Uterus (tissue), 4 donors: Measurements from ENCODE around the gene KCNA3. TPM values are rescaled to one million over a fixed set of nuclear protein-coding genes. Genes with fewer than 3 reads are reported as not detected.

Source experiments
- DNase-seq, 2 donors: peaks; one replicate each; pipeline ENCODE4 v3.0.0-alpha.2; 2019 to 2020
- H3K27ac ChIP-seq, 2 donors: fragments of 200-600 bp; sonication (generic); 1 replicate in 1 of 2; 2 replicates in 1 of 2; pipeline ENCODE4 v1.5.1; 2016 to 2018
- H3K27me3 ChIP-seq, 2 donors: fragments of 200-600 bp; sonication (generic); one replicate each; pipeline ENCODE4 v1.5.1; 2018 to 2019; ENCODE audit warnings: control low read depth in 1 of 2
- H3K36me3 ChIP-seq, 2 donors: fragments of 200-600 bp; sonication (generic); one replicate each; pipeline ENCODE4 v1.5.1; 2019; ENCODE audit warnings: control low read depth in 1 of 2
- H3K4me1 ChIP-seq, 2 donors: fragments of 200-600 bp; sonication (generic); one replicate each; pipeline ENCODE4 v1.5.1; 2018 to 2019; ENCODE audit warnings: control low read depth in 1 of 2
- H3K4me3 ChIP-seq, 2 donors: fragments of 200-600 bp; sonication (generic); 1 replicate in 1 of 2; 2 replicates in 1 of 2; pipeline ENCODE4 v1.5.1; 2018 to 2019; ENCODE audit warnings: mild to moderate bottlenecking in 1 of 2
- H3K9me3 ChIP-seq, 2 donors: fragments of 200-600 bp; sonication (generic); one replicate each; pipeline ENCODE4 v1.5.1; 2019; ENCODE audit warnings: control low read depth in 1 of 2
- POLR2A ChIP-seq, 2 donors: fragments of 450-650 bp; IDR thresholded peaks; one replicate each; pipeline ENCODE4 v1.6.1; 2016; ENCODE audit warnings: antibody characterized with exemption in 2 of 2, mild to moderate bottlenecking in 1 of 2, moderate library complexity in 1 of 2
- intact Hi-C: fragments of 100-400 bp; cut with DNase I; formaldehyde crosslinking; loops from one replicate; pipeline ENCODE4 v1.15.1; 2023; ENCODE audit warnings: low total_unique reads
- total RNA-seq, 4 donors: library from RNA; depleted of rRNA in 3 of 4; stranded (reverse); fragments of >200 nt in 3 of 4; gene quantifications; one replicate each; pipeline versions ENCODE4 v1.1.0 to v1.2.4, GENCODE V29; 2014 to 2023
- TF ChIP-seq, protein P1 (sequence below), 4 experiments: fragments of 200-600 bp in 2 of 4; fragments of 450-650 bp in 2 of 4; sonication (generic) in 2 of 4; IDR thresholded peaks; one replicate each; pipeline ENCODE4 v1.5.1; 2016 to 2019; ENCODE audit warnings: antibody characterized with exemption in 4 of 4, mild to moderate bottlenecking in 2 of 4, moderate library complexity in 1 of 4
- donor health status: DM: yes; HTN: yes; CAD: no.

The KCNA3 gene
- total RNA-seq: 1 to 10 TPM; 1.3 to 5.6 (median 2.0) TPM

DNA sequence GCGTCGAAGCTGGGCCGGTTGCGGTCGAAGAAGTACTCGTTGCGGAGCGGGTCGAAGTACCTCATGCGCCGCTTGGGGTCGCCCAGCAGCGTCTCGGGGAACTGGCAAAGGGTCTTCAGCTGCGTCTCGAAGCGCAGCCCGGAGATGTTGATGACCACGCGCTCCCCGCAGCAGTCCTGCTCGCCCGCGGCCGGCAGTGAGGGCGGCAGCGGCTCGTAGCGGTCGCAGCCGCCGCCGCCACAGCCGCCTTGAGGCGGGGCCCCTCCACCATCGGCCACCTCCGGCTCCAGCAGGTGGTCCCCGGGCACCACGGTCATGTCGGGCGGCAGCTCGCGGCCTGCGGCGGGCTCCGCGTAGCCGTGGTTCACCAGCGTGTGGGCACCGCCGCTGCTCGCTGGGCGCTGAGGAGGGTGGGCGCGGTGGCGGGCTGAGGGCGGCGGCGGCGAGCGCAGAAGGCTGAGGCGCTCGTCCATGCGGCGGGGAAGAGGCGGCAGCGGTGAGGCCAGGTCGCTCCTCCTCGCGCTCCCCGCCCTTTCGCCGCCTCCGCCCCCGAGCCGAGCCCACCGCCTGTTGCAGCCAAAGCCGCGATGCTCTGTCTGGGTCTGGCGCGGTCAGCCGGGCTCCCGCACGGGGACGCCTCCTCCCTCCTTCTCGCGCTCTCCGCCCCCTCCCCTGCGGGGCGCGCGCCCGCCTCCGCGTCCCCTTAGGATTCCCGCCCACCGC, at the start of gene KCNA3:
Gene KCNA3, minus strand, starts transcription at position 604 of the 723 bp plus-strand sequence. Its CDS starts 131 bp downstream, at position 473.
- DNase-seq: peak; percentile 35 to 51
- no peak for TF ChIP-seq POLR2A (IDR thresholded peaks at IDR 0.05)
- Histone ChIP-seq H3K27me3 (peaks cover 0 to 27% of the 10 kb centered on the region in 2 donors), H3K4me3 (peak within 1 kb of the TSS; percentile 11 to 50), H3K9me3 (no peaks in the 10 kb centered on the region), H3K27ac (peak within 1 kb of the TSS; percentile 6 to 48), H3K36me3 (no peaks in the 10 kb centered on the region), H3K4me1 (peaks cover 0 to 13% of the 10 kb centered on the region in 2 donors)
- intact Hi-C loops: no loop called here

- DNase-seq: no peak
- H3K27ac ChIP-seq: no peak overlapping the region
- H3K4me3 ChIP-seq: no peak overlapping the region
- no peaks in the 10 kb centered on the region for H3K27me3 ChIP-seq
- TF ChIP-seq, protein P1, sequence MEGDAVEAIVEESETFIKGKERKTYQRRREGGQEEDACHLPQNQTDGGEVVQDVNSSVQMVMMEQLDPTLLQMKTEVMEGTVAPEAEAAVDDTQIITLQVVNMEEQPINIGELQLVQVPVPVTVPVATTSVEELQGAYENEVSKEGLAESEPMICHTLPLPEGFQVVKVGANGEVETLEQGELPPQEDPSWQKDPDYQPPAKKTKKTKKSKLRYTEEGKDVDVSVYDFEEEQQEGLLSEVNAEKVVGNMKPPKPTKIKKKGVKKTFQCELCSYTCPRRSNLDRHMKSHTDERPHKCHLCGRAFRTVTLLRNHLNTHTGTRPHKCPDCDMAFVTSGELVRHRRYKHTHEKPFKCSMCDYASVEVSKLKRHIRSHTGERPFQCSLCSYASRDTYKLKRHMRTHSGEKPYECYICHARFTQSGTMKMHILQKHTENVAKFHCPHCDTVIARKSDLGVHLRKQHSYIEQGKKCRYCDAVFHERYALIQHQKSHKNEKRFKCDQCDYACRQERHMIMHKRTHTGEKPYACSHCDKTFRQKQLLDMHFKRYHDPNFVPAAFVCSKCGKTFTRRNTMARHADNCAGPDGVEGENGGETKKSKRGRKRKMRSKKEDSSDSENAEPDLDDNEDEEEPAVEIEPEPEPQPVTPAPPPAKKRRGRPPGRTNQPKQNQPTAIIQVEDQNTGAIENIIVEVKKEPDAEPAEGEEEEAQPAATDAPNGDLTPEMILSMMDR (IDR thresholded peaks at IDR 0.05): no peak
- no peak for TF ChIP-seq POLR2A (IDR thresholded peaks at IDR 0.05)
- no peaks in the 10 kb centered on the region for H3K9me3 ChIP-seq
- H3K36me3 ChIP-seq: no peaks in the 10 kb centered on the region
- no peaks in the 10 kb centered on the region for H3K4me1 ChIP-seq
- intact Hi-C loops: no loop called here
Observed at GRCh38 chr1:110722807-110723206, 48.1 kb upstream of the KCNA3 start.

DNA sequence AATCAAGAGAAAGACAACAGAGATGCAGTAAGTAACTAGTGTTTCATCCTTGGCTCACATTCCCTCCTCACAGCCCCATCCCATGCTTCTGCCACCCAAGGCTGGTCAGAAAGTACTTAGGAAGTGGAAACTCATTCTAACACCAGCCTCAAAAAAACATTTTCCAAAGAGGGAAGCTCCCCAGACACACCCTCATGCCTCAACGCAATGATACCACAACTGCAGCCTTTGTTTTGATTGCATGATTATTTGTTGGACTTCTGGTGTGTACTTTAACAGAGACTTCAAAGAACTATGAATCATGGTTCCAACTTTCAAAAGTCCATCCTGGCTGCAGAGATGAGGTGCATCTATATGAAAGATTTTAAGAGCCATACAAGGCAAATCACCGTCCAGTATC, 45.2 kb upstream of the KCNA3 start:
- DNase-seq: no peak
- H3K4me1 ChIP-seq: no peaks in the 10 kb centered on the region
- no peak overlapping the region for H3K27ac ChIP-seq
- TF ChIP-seq, protein P1 (IDR thresholded peaks at IDR 0.05): no peak
- TF ChIP-seq POLR2A (IDR thresholded peaks at IDR 0.05): no peak
- no peak overlapping the region for H3K4me3 ChIP-seq
- H3K9me3 ChIP-seq: no peaks in the 10 kb centered on the region
- intact Hi-C loops: no loop called here
- H3K36me3 ChIP-seq: no peaks in the 10 kb centered on the region
- no peaks in the 10 kb centered on the region for H3K27me3 ChIP-seq

DNA sequence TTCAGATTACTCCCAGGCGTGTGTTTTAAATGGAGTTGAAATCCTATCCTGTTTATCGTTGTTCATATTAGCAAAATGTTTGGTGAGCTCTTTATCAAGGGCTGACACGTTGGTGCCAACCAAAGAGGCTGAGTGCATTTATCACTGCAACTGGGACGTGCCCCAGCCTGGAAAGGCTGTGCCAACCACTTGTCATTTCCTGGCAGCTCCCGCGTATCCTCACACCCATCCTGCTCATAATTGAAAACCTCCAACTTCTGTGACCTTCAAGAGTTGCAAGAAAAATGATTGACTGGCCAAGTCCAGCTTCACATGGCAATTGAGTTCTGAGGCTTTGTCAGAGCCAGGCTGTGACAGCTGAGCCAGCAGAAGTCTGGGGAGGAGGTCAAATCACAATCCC, 43.7 kb upstream of the KCNA3 start:
- intact Hi-C loops: no loop called here
- no peak for DNase-seq
- H3K9me3 ChIP-seq: no peaks in the 10 kb centered on the region
- no peaks in the 10 kb centered on the region for H3K27me3 ChIP-seq
- no peaks in the 10 kb centered on the region for H3K36me3 ChIP-seq
- no peaks in the 10 kb centered on the region for H3K4me1 ChIP-seq
- no peak overlapping the region for H3K27ac ChIP-seq
- TF ChIP-seq, protein P1 (IDR thresholded peaks at IDR 0.05): no peak
- no peak for TF ChIP-seq POLR2A (IDR thresholded peaks at IDR 0.05)
- no peak overlapping the region for H3K4me3 ChIP-seq

DNA sequence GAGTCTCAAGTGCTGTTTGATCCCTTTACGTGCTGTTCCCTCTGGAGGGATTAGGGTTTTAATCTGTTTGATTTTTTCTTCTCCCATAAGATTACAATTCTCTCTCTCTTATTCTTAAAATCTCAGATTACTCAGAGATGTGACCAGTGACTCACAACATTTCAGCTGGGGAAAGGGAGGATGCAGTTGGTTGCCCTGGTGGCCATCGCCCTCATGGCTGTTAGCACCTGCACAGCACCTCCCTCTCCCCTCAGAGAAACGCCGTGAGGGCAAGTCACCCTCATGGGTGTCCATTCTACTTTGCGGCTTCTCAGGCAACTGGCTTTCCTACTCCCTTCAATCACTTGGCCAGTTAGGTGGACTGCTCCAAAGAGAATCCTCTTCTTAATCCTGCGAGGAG, 42.4 kb upstream of the KCNA3 start:
- intact Hi-C loops: no loop called here
- no peak for TF ChIP-seq POLR2A (IDR thresholded peaks at IDR 0.05)
- TF ChIP-seq, protein P1 (IDR thresholded peaks at IDR 0.05): no peak

More for the DNA sequence above, 42.4 kb upstream of the KCNA3 start:
- Histone ChIP-seq H3K4me3 (no peak overlapping the region), H3K36me3 (no peaks in the 10 kb centered on the region), H3K9me3 (no peaks in the 10 kb centered on the region), H3K27ac (no peak overlapping the region), H3K27me3 (no peaks in the 10 kb centered on the region), H3K4me1 (no peaks in the 10 kb centered on the region)
- DNase-seq: no peak
